ENCODE data around the gene RTN4RL1.

- no peak for TF ChIP-seq CTCF (conservative IDR thresholded peaks at IDR 0.05; ENCODE audit: low read length)
- no peak for TF ChIP-seq EZH2phosphoT487 (IDR thresholded peaks at IDR 0.05; ENCODE audit: borderline replicate concordance, low read depth, low read length)
Measured at GRCh38 chr17:2061441-2061958, 36.4 kb upstream of the RTN4RL1 start.
